Activated CD8-positive, alpha-beta memory T cell treated with anti-CD3 and anti-CD28 coated beads for 48 hours (primary cell): ENCODE measurements around the gene HTRA1.

Experiments used
- DNase-seq, 3 experiments: peaks; one replicate each; pipeline ENCODE4 v3.0.0-alpha.2; 2020; ENCODE audit warnings: low read depth in 2 of 3, low spot score in 2 of 3

Gene HTRA1

GRCh38 chr10:122461367-122461728 is at the start of gene HTRA1:
TSS of gene HTRA1 (plus strand) at chr10:122461553. CDS start at chr10:122461653, 100 bp downstream.
- no peak for DNase-seq

DNA sequence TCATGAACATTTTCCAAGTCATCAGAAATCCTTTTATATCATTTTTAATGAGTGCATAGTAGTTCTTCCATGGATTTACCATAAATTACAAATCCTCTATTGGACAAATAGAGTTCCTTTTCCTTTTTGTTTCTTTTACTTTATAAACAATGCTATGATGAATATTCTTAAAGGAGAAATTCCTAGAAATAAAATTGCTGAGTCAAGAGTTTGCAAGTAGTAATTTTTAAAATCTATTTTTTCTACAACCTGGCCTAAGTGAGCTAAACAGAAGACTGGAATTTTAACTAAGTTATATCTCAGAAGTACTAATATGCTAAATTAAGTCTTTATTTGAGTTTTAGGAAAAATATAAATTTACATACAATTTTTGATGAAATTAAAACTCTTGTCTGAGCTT is 48.0 kb upstream of the HTRA1 start:
- DNase-seq = no peak

GRCh38 chr10:122417667-122418066 is 43.7 kb upstream of the HTRA1 start:
- DNase-seq = no peak

DNA sequence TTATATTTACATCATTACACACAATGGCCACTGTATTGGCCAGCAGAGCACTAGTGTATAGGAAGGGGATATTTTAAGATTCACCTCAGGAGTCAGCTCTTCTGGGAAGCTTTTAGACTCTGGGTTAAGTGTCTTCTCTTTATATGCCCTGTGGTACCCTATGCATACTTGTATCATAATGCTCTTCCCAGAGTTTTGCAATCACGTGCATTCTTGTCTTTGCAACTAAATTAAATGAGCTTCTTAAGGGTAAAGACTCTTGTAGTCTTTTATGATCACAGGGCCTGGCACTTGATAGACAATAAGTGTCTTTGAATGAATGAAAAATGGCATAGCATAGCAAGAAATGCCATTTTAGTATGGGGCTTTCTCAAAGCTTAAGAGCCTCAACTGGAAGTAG is 42.3 kb upstream of the HTRA1 start:
- no peak for DNase-seq

DNA sequence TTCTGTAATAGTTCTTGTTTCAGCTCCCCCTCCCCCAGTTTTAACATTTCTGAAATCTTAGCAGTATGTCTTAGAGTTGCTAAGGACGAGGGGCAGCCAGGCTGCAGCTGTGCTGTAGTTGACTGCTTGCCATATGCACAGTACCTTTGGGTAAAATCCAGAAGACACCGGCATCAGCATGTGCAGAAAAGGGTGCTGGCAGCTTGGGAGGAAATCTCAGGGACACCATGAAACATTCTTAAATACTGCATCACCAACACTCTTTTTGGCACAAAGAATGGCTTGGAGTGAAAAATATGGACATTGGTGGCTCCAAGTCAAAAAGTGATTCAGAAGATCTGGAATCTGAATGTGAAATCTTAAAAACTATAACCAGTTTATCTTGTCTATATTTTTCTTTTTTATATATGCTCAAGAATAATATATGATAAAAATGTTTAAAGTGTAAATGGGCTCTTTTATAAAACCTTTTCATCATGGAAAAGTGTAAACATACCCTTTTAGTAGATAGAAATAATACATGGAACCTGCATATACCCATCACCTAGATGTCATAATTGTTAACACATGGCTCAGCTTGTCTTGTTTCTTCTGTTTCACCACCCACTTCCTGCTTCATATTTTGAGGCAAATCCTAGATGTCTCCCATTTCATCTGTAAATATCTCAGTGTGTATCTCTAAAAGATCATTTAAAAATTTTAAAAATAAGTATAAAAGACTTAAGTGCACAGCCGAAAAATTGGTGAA is 41.3 kb upstream of the HTRA1 start:
- no peak for DNase-seq

- no peak for DNase-seq
Observed at GRCh38 chr10:122420624-122421007, 40.7 kb upstream of the HTRA1 start.

DNA sequence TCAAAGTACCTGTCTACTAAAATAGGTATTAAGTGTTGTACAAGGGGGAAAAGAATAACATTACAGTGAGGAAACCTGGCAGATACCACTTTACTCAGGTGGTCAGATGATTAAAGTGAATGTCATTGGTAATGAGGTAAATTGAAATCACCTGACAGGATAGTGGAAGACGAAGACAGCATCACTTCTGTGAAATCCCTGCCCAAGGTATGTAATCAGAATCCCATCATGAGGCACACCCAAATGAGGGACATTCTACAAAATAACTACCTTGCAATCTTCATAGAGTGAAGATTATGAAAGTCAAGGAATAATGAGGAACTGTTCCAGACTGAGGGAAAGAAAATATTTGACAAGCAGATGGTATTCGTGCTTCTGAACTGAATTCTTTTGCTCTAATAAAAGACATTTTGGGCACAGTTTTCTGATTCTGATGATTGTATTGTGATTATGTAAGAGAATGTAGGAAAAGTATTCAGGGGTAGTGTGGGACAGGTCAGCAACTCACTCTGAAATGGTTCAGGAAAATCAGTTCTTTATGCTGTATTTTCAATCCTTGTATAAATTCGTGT is 40.2 kb upstream of the HTRA1 start:
- DNase-seq = no peak

DNA sequence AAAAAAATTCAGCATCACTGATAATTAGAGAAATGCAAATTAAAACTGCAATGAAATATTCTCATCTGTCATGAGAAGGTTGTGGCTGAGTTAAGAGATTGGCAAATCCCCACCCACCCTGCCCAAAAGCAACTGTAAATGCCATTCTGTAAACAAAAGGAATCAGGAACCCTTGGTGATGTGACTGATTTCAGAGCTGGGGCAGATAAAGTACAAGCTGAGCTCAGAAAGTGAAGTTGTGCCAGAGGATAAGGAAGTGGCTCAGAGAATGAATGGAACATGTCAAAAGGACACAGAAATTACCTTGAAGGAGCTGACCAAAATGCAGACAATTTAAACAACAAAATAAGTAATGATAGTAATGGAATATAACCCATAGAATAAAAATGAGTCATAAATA is 39.6 kb upstream of the HTRA1 start:
- DNase-seq = no peak

DNA sequence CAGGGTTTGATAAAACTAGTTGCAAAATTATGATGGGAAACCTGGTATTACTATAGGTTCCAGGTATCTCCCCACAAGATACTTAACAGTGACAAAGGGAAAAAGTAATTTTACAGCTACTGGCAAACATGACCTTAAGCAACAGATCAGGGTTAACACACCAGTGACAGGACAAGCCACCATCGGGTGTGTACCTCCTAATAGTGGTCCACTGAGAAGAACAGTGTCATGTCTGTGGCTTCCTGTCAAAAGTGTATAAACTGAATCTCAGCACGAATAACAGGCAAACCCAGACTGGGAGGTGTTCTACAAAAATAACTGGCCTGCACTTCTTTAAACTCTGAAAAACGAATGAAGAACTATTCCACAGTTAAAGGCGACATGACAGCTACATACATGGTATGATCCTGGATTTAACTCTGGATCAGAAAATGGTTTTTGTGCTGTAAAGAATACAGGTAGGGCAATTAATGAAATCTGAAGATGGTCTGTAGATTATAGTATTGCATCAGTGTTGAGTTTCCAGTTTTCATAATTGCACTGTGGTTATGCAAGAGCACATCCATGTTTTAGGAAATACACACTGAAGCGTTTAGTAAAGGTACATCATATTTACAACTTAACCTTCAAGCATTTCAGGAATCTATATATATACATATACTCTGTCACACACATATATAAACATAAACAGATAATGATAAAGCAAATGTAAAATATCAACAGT is 38.9 kb upstream of the HTRA1 start:
- no peak for DNase-seq

- no peak for DNase-seq
Observed at GRCh38 chr10:122424059-122424458, 37.3 kb upstream of the HTRA1 start.

DNA sequence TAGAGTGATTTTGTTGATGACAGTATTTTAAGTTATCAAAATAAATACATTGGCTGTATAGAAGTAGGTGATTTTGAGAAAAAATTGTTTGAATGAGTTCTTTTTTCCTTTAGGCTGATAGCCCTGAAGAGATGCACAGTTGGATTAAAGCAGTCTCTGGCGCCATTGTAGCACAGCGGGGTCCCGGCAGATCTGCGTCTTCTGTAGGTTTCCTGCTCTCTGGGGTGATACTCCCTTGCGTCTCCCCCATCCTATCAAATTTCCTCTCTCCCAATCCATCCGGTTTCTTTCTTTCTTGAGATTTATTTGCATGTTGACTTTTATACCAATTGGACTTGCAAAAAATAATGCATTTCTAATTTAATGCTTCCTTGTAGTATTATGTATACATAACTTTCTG is 34.5 kb upstream of the HTRA1 start:
- no peak for DNase-seq

DNA sequence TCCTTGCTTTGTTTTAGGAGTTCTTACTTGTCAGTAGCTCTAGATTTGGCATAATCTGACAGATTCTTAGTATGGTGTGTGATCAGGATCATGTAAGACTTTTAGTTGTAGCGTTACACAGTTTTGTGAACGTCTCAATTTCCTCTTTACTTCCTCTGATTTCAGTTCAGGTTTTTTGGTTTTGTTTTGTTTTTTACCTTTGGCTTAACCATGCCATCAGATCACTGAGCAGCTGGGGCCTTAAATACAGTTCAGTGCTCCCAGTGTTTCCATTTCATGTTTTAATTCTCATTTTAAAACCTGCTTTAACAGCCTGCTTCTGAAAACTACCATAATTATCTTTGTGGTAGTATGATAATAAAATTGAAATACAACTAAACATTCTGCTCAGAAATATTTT is 34.1 kb upstream of the HTRA1 start:
- DNase-seq = no peak

DNA sequence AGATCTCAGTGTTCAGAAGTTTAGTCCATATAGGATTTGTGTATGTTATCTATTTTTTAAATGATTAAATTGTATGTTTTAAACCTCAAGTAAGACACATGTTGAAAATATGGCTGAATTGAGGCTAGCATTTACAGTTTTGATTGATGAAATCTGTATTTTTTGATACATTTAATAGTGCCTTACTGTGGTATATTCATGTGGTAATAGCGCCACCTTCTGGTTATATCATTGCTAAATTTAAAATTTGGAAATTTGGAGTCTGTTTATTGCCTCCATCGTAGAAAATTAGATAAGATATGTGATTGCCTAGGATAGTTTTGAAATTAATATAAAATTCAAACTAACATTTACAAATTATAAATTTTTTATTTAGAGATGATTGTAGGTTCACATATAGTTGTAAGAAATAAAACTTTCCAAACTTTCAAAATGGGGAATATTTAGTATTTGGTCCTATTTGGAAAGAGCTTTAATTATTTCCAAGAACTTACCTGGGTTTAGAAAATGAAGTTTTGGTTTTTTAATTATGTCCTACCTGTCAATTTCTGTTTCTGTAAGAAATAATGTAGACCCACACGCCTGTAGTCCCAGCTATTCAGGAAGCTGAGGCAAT is 26.0 kb upstream of the HTRA1 start:
- DNase-seq = no peak

DNA sequence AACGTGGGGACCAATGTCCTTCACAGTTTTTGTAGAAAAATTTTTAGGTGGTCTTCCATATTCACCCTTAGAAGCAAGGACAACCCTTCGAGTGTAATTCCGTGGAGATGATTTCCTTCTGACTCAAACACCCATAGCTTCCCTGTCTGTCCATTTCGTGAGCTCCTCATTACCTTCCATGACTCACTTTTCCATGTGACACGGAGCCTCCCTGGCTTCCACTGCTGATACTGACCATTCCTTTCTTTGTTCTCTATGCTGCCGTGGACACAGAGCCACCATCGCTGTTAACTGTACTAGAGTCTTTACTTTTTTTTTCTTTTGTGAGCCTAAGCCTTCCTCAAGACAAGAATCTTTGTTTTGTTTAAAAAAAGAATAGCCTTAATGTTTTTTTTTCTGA is 19.4 kb upstream of the HTRA1 start:
- DNase-seq = no peak

DNA sequence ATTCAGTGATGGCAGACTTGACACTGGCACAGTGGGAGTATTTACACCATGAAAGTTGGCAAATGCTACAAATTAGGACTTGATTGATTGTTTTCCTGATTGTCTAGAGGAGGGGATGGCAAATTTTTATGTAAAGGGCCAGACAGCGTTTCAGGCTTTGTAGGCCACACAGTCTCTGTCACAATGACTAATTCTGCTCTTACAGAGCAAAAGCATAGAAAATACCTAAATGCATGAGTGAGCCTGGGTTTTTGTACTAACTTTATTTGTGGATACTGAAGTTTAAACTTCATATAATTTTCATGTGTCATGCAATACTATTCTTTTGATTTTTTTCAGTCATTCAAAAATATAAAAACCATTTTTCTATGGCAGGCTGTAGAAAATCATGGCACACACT is 15.9 kb upstream of the HTRA1 start:
- no peak for DNase-seq

DNA sequence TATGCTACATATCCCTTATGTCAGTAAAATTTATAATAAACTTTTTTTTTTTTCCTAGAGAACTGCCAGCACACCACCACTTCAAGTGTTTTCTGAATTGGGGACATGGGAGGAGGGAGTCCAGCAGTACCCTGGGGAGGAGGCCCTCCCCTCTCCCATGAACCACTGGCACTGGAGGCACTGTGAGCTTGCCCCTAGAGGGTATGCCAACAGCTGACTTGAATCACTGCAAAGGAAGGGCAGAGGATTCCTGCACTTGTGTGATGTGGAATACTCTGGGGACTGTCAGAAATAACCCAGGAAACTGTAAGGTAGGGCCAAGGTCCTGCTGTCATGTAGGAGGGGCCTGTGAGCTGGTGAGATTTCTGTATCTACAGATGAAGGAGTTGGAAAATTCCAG is 15.4 kb upstream of the HTRA1 start:
- no peak for DNase-seq

- DNase-seq = no peak
Observed at GRCh38 chr10:122446668-122447423, 14.5 kb upstream of the HTRA1 start.

- no peak for DNase-seq
Observed at GRCh38 chr10:122448600-122448999, 12.8 kb upstream of the HTRA1 start.

DNA sequence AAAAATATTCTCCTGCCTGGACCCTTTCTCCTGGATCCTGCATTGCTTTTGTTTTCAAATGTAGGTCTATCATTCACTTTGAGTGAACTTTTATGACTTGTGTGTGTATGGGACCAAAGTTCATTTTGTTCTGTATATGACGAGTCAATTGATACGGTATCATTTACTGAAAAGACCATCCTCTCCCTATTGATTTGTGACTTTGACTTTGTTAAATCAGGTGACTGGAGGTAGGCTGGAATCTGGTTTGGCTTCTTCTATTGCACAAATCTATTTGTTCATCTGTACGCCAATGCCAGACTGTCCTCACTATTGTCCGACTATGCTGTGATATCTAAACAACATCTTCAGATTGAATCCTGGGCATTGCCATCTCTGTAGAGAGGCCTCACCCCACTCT is 12.2 kb upstream of the HTRA1 start:
- no peak for DNase-seq

- no peak for DNase-seq
Observed at GRCh38 chr10:122450353-122450990, 10.9 kb upstream of the HTRA1 start.

- DNase-seq = no peak
Observed at GRCh38 chr10:122454071-122454470, 7.3 kb upstream of the HTRA1 start.
